Measurements from ENCODE around the gene NGFR.

NGFR gene

GRCh38 chr17:49460401-49460800, 34.7 kb upstream of the NGFR start:
- no peak overlapping the region for H3K4me3 ChIP-seq (ENCODE audit: low read depth, low read length)
- TF ChIP-seq CTCF (IDR thresholded peaks at IDR 0.05; ENCODE audit: borderline replicate concordance, insufficient read depth, low read depth, low read length), result no peak

- no peak overlapping the region for H3K4me3 ChIP-seq (ENCODE audit: low read depth, low read length)
- no peak for TF ChIP-seq CTCF (IDR thresholded peaks at IDR 0.05; ENCODE audit: borderline replicate concordance, insufficient read depth, low read depth, low read length)
These were observed 33.5 kb upstream of the NGFR start for GRCh38 chr17:49461580-49461979.

GRCh38 chr17:49464049-49464448, 31.0 kb upstream of the NGFR start:
- no peak overlapping the region for H3K4me3 ChIP-seq (ENCODE audit: low read depth, low read length)
- no peak for TF ChIP-seq CTCF (IDR thresholded peaks at IDR 0.05; ENCODE audit: borderline replicate concordance, insufficient read depth, low read depth, low read length)

GRCh38 chr17:49465331-49465903, 29.7 kb upstream of the NGFR start:
- no peak for TF ChIP-seq CTCF (IDR thresholded peaks at IDR 0.05; ENCODE audit: borderline replicate concordance, insufficient read depth, low read depth, low read length)
- no peak overlapping the region for H3K4me3 ChIP-seq (ENCODE audit: low read depth, low read length)

GRCh38 chr17:49466436-49466835, 28.7 kb upstream of the NGFR start:
- no peak overlapping the region for H3K4me3 ChIP-seq (ENCODE audit: low read depth, low read length)
- no peak for TF ChIP-seq CTCF (IDR thresholded peaks at IDR 0.05; ENCODE audit: borderline replicate concordance, insufficient read depth, low read depth, low read length)

GRCh38 chr17:49467175-49467574, 27.9 kb upstream of the NGFR start:
- no peak for TF ChIP-seq CTCF (IDR thresholded peaks at IDR 0.05; ENCODE audit: borderline replicate concordance, insufficient read depth, low read depth, low read length)
- H3K4me3 ChIP-seq (ENCODE audit: low read depth, low read length), result no peak overlapping the region

- no peak overlapping the region for H3K4me3 ChIP-seq (ENCODE audit: low read depth, low read length)
- TF ChIP-seq CTCF (IDR thresholded peaks at IDR 0.05; ENCODE audit: borderline replicate concordance, insufficient read depth, low read depth, low read length), result no peak
These were observed 26.2 kb upstream of the NGFR start for GRCh38 chr17:49468811-49469385.

Measured in GM12875 (cell line).